Measurements from ENCODE around the gene PLCB3. TPM values are rescaled to one million over a fixed set of nuclear protein-coding genes. Genes with fewer than 3 reads are reported as not detected.

Gene PLCB3
- total RNA-seq, 4 donors from 2014 or later = 10.8 to 17.9 (median 16.3) TPM

GRCh38 chr11:64284962-64285884, 33.9 kb downstream of the PLCB3 start, which contains the start of gene GPR137:
GPR137 (plus strand) TSS chr11:64285848; CDS start chr11:64286525, 677 bp downstream.
- TF ChIP-seq, protein P1, sequence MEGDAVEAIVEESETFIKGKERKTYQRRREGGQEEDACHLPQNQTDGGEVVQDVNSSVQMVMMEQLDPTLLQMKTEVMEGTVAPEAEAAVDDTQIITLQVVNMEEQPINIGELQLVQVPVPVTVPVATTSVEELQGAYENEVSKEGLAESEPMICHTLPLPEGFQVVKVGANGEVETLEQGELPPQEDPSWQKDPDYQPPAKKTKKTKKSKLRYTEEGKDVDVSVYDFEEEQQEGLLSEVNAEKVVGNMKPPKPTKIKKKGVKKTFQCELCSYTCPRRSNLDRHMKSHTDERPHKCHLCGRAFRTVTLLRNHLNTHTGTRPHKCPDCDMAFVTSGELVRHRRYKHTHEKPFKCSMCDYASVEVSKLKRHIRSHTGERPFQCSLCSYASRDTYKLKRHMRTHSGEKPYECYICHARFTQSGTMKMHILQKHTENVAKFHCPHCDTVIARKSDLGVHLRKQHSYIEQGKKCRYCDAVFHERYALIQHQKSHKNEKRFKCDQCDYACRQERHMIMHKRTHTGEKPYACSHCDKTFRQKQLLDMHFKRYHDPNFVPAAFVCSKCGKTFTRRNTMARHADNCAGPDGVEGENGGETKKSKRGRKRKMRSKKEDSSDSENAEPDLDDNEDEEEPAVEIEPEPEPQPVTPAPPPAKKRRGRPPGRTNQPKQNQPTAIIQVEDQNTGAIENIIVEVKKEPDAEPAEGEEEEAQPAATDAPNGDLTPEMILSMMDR (IDR thresholded peaks at IDR 0.05; ENCODE audit: low read depth) = no peak

GRCh38 chr11:64285885-64286800, 34.8 kb downstream of the PLCB3 start:
- TF ChIP-seq, protein P1 (IDR thresholded peaks at IDR 0.05; ENCODE audit: low read depth) = no peak

DNA sequence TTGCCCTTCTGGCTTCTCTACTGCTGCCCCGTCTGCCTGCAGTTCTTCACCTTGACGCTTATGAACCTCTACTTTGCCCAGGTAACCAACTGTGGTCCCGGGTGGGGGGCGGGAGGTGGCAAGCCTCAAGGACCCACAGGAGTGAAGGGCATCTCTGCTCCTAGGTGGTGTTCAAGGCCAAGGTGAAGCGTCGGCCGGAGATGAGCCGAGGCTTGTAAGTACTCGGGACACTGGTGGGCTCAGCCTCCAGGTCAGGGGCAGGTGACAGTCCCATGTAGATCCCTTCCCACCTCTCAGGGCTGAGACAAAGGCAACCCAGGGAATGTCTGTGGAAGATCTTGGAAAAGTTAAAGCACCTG, 35.5 kb downstream of the PLCB3 start:
- TF ChIP-seq, protein P1 (IDR thresholded peaks at IDR 0.05; ENCODE audit: low read depth) = no peak

- TF ChIP-seq, protein P1 (IDR thresholded peaks at IDR 0.05; ENCODE audit: low read depth) = no peak
Observed at GRCh38 chr11:64287676-64288352, 36.5 kb downstream of the PLCB3 start.

DNA sequence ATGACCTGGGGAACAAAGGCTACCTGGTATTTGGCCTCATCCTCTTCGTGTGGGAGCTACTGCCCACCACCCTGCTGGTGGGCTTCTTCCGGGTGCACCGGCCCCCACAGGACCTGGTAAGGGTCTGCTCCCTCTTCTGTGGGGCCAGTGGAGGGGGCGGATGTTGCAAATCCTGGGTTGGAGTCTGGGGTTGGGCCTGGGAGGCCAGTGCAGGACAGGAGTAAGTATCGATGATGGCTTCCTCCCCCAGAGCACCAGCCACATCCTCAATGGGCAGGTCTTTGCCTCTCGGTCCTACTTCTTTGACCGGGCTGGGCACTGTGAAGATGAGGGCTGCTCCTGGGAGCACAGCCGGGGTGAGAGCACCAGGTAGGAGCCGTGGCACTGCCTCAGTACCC, 37.0 kb downstream of the PLCB3 start:
- TF ChIP-seq, protein P1 (IDR thresholded peaks at IDR 0.05; ENCODE audit: low read depth) = no peak

GRCh38 chr11:64289002-64289564, 37.8 kb downstream of the PLCB3 start:
- TF ChIP-seq, protein P1 (IDR thresholded peaks at IDR 0.05; ENCODE audit: low read depth) = no peak
